HG02798 (cell line): ENCODE results near the gene FAN1.

Experiments
- ATAC-seq: cut with Tn5 transposase; IDR thresholded peaks from one replicate; pipeline ENCODE4 v1.9.1; 2021; ENCODE audit warnings: mild to moderate bottlenecking; ENCODE audit not compliant: unreplicated experiment, poor library complexity

Gene FAN1

GRCh38 chr15:30953731-30954378 lies 50.1 kb downstream of the FAN1 start:
- no peak for ATAC-seq

GRCh38 chr15:30954674-30955073 lies 51.0 kb downstream of the FAN1 start:
- no peak for ATAC-seq

GRCh38 chr15:30956216-30957124 lies 52.8 kb downstream of the FAN1 start:
- ATAC-seq = no peak

- no peak for ATAC-seq
Observed at GRCh38 chr15:30958219-30958618, 54.5 kb downstream of the FAN1 start.

- ATAC-seq = no peak
Observed at GRCh38 chr15:30962079-30962478, 58.4 kb downstream of the FAN1 start.

GRCh38 chr15:30962659-30963058 lies 58.9 kb downstream of the FAN1 start:
- ATAC-seq = no peak

GRCh38 chr15:30963681-30964080 lies 60.0 kb downstream of the FAN1 start:
- no peak for ATAC-seq

- no peak for ATAC-seq
Observed at GRCh38 chr15:30969724-30970123, 66.0 kb downstream of the FAN1 start.

GRCh38 chr15:30973379-30973778 lies 69.7 kb downstream of the FAN1 start:
- ATAC-seq = no peak

GRCh38 chr15:30974112-30974511 lies 70.4 kb downstream of the FAN1 start:
- no peak for ATAC-seq

GRCh38 chr15:30978328-30978727 lies 74.6 kb downstream of the FAN1 start:
- no peak for ATAC-seq

- ATAC-seq = no peak
Observed at GRCh38 chr15:30979457-30979856, 75.7 kb downstream of the FAN1 start.

- ATAC-seq = no peak
Observed at GRCh38 chr15:30984118-30984517, 80.4 kb downstream of the FAN1 start.

- ATAC-seq = no peak
Observed at GRCh38 chr15:30984542-30984941, 80.8 kb downstream of the FAN1 start.

- ATAC-seq = no peak
Observed at GRCh38 chr15:30985081-30985531, 81.4 kb downstream of the FAN1 start.

GRCh38 chr15:30990036-30990435 lies 86.3 kb downstream of the FAN1 start:
- ATAC-seq = no peak

GRCh38 chr15:30990446-30991254 lies 86.9 kb downstream of the FAN1 start:
- ATAC-seq = no peak

GRCh38 chr15:30991255-30992235 lies 87.8 kb downstream of the FAN1 start, which contains the start of gene MTMR10:
Gene MTMR10 (minus strand): TSS chr15:30991628. CDS start chr15:30991506, 122 bp downstream.
- ATAC-seq = peak; percentile 93

GRCh38 chr15:30992249-30992864 lies 88.6 kb downstream of the FAN1 start:
- no peak for ATAC-seq
